Measurements from ENCODE around the gene B4GALNT3.

The B4GALNT3 gene

GRCh38 chr12:510071-510825, 50.5 kb downstream of the B4GALNT3 start:
- DNase-seq: no peak

GRCh38 chr12:512933-513332, 53.2 kb downstream of the B4GALNT3 start:
- DNase-seq: no peak

GRCh38 chr12:513446-513845, 53.7 kb downstream of the B4GALNT3 start:
- DNase-seq: no peak

- no peak for DNase-seq
Observed at GRCh38 chr12:517538-517937, 57.8 kb downstream of the B4GALNT3 start.

- no peak for DNase-seq
Observed at GRCh38 chr12:520119-520518, 60.4 kb downstream of the B4GALNT3 start.

GRCh38 chr12:522692-523378, 63.1 kb downstream of the B4GALNT3 start:
- no peak for DNase-seq

GRCh38 chr12:524167-524951, 64.6 kb downstream of the B4GALNT3 start:
- DNase-seq: no peak

- DNase-seq: no peak
Observed at GRCh38 chr12:526089-526488, 66.3 kb downstream of the B4GALNT3 start.

- no peak for DNase-seq
Observed at GRCh38 chr12:527241-527640, 67.5 kb downstream of the B4GALNT3 start.

- DNase-seq: no peak
Observed at GRCh38 chr12:527729-528128, 68.0 kb downstream of the B4GALNT3 start.

GRCh38 chr12:530308-530707, 70.6 kb downstream of the B4GALNT3 start:
- no peak for DNase-seq

- no peak for DNase-seq
Observed at GRCh38 chr12:530821-531220, 71.1 kb downstream of the B4GALNT3 start.

- no peak for DNase-seq
Observed at GRCh38 chr12:531951-532585, 72.3 kb downstream of the B4GALNT3 start.

- DNase-seq: no peak
Observed at GRCh38 chr12:532908-533565, 73.3 kb downstream of the B4GALNT3 start.

- no peak for DNase-seq
Observed at GRCh38 chr12:533718-534117, 74.0 kb downstream of the B4GALNT3 start.

GRCh38 chr12:534216-534615, 74.5 kb downstream of the B4GALNT3 start:
- no peak for DNase-seq

GRCh38 chr12:535396-535795, 75.7 kb downstream of the B4GALNT3 start:
- DNase-seq: no peak

- no peak for DNase-seq
Observed at GRCh38 chr12:536751-537245, 77.1 kb downstream of the B4GALNT3 start.

- DNase-seq: no peak
Observed at GRCh38 chr12:537772-538171, 78.0 kb downstream of the B4GALNT3 start.

- DNase-seq: no peak
Observed at GRCh38 chr12:538731-539539, 79.2 kb downstream of the B4GALNT3 start.

GRCh38 chr12:539540-540310, 80.0 kb downstream of the B4GALNT3 start:
- DNase-seq: no peak

Data from activated CD8-positive, alpha-beta memory T cell treated with anti-CD3 and anti-CD28 coated beads, Interleukin-2, amount 50 U/mL, for 48 hours (primary cell).